ENCODE data around the gene BRD9. TPM values are rescaled to one million over a fixed set of nuclear protein-coding genes. Genes with fewer than 3 reads are reported as not detected.

The BRD9 gene
- total RNA-seq, 1 experiment from 2014 or later: 55.6 TPM

- POLR2A ChIA-PET: no interaction called here
- Mint-ChIP-seq H3K4me3 (no peak overlapping the region), H3K27ac (no peak overlapping the region), H3K27me3 (ENCODE audit: low read depth) (no peaks in the 10 kb centered on the region), H3K36me3 (peaks cover 71% of the 10 kb centered on the region), H3K9me3 (no peaks in the 10 kb centered on the region), H3K4me1 (peaks cover 19% of the 10 kb centered on the region)
- CTCF ChIA-PET: no interaction called here
- no peak for DNase-seq (ENCODE audit: low spot score)
- ATAC-seq: no peak
- TF ChIP-seq TEAD1 (CRISPR knock-in tag; IDR thresholded peaks at IDR 0.05) (no peak), ZNF416 (CRISPR knock-in tag; IDR thresholded peaks at IDR 0.05) (no peak), KAT7 (CRISPR knock-in tag; IDR thresholded peaks at IDR 0.05; ENCODE audit: borderline replicate concordance) (no peak), AR (CRISPR knock-in tag; IDR thresholded peaks at IDR 0.05) (no peak), HMGXB4 (CRISPR knock-in tag; IDR thresholded peaks at IDR 0.05) (no peak)
Measured at GRCh38 chr5:889075-889710, 3.4 kb downstream of the BRD9 start.

DNA sequence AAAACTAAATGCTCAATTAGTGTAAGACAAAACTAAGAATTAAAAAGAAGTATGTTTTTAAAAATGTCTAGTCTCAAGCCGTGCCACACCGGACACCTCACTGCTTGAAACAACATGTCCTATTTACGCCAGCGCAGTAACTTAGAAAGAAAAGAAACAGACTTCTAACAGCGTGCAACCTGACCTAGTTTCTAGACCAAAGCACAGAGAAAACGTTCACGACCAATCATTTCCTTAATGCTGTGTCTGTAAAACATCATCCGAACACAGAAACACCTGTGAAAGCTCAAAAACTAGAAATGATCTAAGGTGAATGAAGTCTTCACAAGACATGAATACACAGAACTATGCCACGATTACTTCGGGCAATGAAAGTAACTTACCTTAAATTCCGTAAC lies 4.0 kb downstream of the BRD9 start:
- Mint-ChIP-seq H3K27me3 (ENCODE audit: low read depth) (no peaks in the 10 kb centered on the region), H3K4me1 (peaks cover 14% of the 10 kb centered on the region), H3K4me3 (no peak overlapping the region), H3K9me3 (no peaks in the 10 kb centered on the region), H3K36me3 (peaks cover 76% of the 10 kb centered on the region), H3K27ac (no peak overlapping the region)
- TF ChIP-seq NFYB (CRISPR knock-in tag; conservative IDR thresholded peaks at IDR 0.05; ENCODE audit: low read depth): no peak
- no peak for TF ChIP-seq CDX4 (CRISPR knock-in tag; IDR thresholded peaks at IDR 0.05; ENCODE audit: borderline replicate concordance)
- no peak for TF ChIP-seq FOXJ3 (CRISPR knock-in tag; IDR thresholded peaks at IDR 0.05; ENCODE audit: borderline replicate concordance)
- TF ChIP-seq RORB (CRISPR knock-in tag; IDR thresholded peaks at IDR 0.05): no peak
- no peak for TF ChIP-seq ZNF423 (CRISPR knock-in tag; IDR thresholded peaks at IDR 0.05)
- no peak for TF ChIP-seq USF2 (CRISPR knock-in tag; IDR thresholded peaks at IDR 0.05)
- ChIA-PET CTCF (no interaction called here), POLR2A (no interaction called here)
- DNase-seq (ENCODE audit: low spot score): no peak
- ATAC-seq: no peak

- no peak for DNase-seq (ENCODE audit: low spot score)
- TF ChIP-seq ZNF121 (CRISPR knock-in tag; IDR thresholded peaks at IDR 0.05): no peak
- TF ChIP-seq IRF2 (CRISPR knock-in tag; IDR thresholded peaks at IDR 0.05; ENCODE audit: borderline replicate concordance, low read depth): no peak
- no peak for TF ChIP-seq NFE2L1 (CRISPR knock-in tag; IDR thresholded peaks at IDR 0.05)
- TF ChIP-seq NFYB (CRISPR knock-in tag; conservative IDR thresholded peaks at IDR 0.05; ENCODE audit: low read depth): no peak
- no peak for TF ChIP-seq ELF4 (CRISPR knock-in tag; IDR thresholded peaks at IDR 0.05; ENCODE audit: low read depth)
- no peak for TF ChIP-seq PRRX2 (CRISPR knock-in tag; IDR thresholded peaks at IDR 0.05)
- TF ChIP-seq MAX (CRISPR knock-in tag; IDR thresholded peaks at IDR 0.05): no peak
- TF ChIP-seq CREB1 (CRISPR knock-in tag; IDR thresholded peaks at IDR 0.05): no peak
- no peak for TF ChIP-seq E2F1 (CRISPR knock-in tag; IDR thresholded peaks at IDR 0.05)
- TF ChIP-seq SMAD4 (CRISPR knock-in tag; IDR thresholded peaks at IDR 0.05): no peak
- no peak for TF ChIP-seq ETV6 (CRISPR knock-in tag; IDR thresholded peaks at IDR 0.05)
- no peak for TF ChIP-seq FOXK1 (CRISPR knock-in tag; IDR thresholded peaks at IDR 0.05)
- no peak for TF ChIP-seq ZNF423 (CRISPR knock-in tag; IDR thresholded peaks at IDR 0.05)
- TF ChIP-seq HMGXB4 (CRISPR knock-in tag; IDR thresholded peaks at IDR 0.05): no peak
- CTCF ChIA-PET: no interaction called here
- Mint-ChIP-seq H3K27ac (no peak overlapping the region), H3K9me3 (no peaks in the 10 kb centered on the region), H3K4me1 (peaks cover 11% of the 10 kb centered on the region), H3K4me3 (no peak overlapping the region), H3K27me3 (ENCODE audit: low read depth) (no peaks in the 10 kb centered on the region), H3K36me3 (peaks cover 82% of the 10 kb centered on the region)
- POLR2A ChIA-PET: no interaction called here
- no peak for ATAC-seq
Measured at GRCh38 chr5:887947-888637, 4.5 kb downstream of the BRD9 start.

All from WTC11 (cell line).